Common myeloid progenitor, CD34-positive (primary cell): ENCODE results near the gene TCEAL8. TPM values are rescaled to one million over a fixed set of nuclear protein-coding genes. Genes with fewer than 3 reads are reported as not detected.
A peak's percentile ranks its signal among the peaks of the same experiment; 100 is the strongest.

Experiments used
- CTCF ChIA-PET: fragments of 350-600 bp; sonication (Branson Sonifier 250); formaldehyde crosslinking; loops from one replicate; lab custom pipeline; 2021; ENCODE audit warnings: antibody characterized with exemption; lab: Charles Lee
- POLR2A ChIA-PET: fragments of 350-600 bp; sonication (Branson Sonifier 250); formaldehyde crosslinking; loops from one replicate; lab custom pipeline; 2021; ENCODE audit warnings: antibody characterized with exemption; lab: Charles Lee
- DNase-seq, 3 donors: peaks; one replicate each; pipeline versions ENCODE4 v3.0.0 to v3.0.0-alpha.2; 2013
- H3K27ac ChIP-seq, 2 experiments: 1 replicate in 1 of 2; 2 replicates in 1 of 2; pipeline ENCODE4 v1.7.0; 2013; ENCODE audit warnings: inconsistent platforms in 2 of 2, low read length in 2 of 2, mild to moderate bottlenecking in 2 of 2, low read depth in 1 of 2, moderate library complexity in 1 of 2; ENCODE audit not compliant: severe bottlenecking in 2 of 2, insufficient read depth in 1 of 2, poor library complexity in 1 of 2
- H3K27me3 ChIP-seq, 5 experiments: replicated peaks in 2 of 5; 1 replicate in 3 of 5; 2 replicates in 2 of 5; pipeline versions ENCODE4 v1.6.1 to v1.7.0; 2013; ENCODE audit warnings: low read length in 4 of 5, mild to moderate bottlenecking in 2 of 5, moderate library complexity in 2 of 5, inconsistent platforms in 1 of 5; ENCODE audit not compliant: insufficient read depth in 5 of 5, control insufficient read depth in 4 of 5
- H3K36me3 ChIP-seq, 4 experiments: 1 replicate in 2 of 4; 2 replicates in 2 of 4; pipeline versions ENCODE4 v1.6.1 to v1.7.0; 2013; ENCODE audit warnings: low read length in 3 of 4, control low read depth in 1 of 4, mild to moderate bottlenecking in 1 of 4; ENCODE audit not compliant: control insufficient read depth in 4 of 4, insufficient read depth in 4 of 4
- H3K4me1 ChIP-seq, 4 experiments: 1 replicate in 3 of 4; 2 replicates in 1 of 4; pipeline versions ENCODE4 v1.6.1 to v1.7.1; 2013; ENCODE audit warnings: low read length in 3 of 4, mild to moderate bottlenecking in 3 of 4, control low read depth in 1 of 4, inconsistent platforms in 1 of 4, moderate library complexity in 1 of 4; ENCODE audit not compliant: control insufficient read depth in 4 of 4, insufficient read depth in 4 of 4; ENCODE audit errors: control extremely low read depth in 1 of 4
- H3K4me3 ChIP-seq, 7 experiments: 1 replicate in 4 of 7; 2 replicates in 3 of 7; pipeline versions ENCODE4 v1.5.1 to v1.7.0; 2013; ENCODE audit warnings: mild to moderate bottlenecking in 7 of 7, low read length in 6 of 7, moderate library complexity in 6 of 7, inconsistent platforms in 2 of 7, low read depth in 2 of 7, control low read depth in 1 of 7; ENCODE audit not compliant: insufficient read depth in 4 of 7, control insufficient read depth in 1 of 7; ENCODE audit errors: extremely low read depth in 1 of 7
- H3K9me3 ChIP-seq, 5 experiments: 1 replicate in 4 of 5; 2 replicates in 1 of 5; pipeline versions ENCODE4 v1.6.1 to v1.7.1; 2013; ENCODE audit warnings: low read length in 4 of 5, mild to moderate bottlenecking in 2 of 5, inconsistent platforms in 1 of 5, low read depth in 1 of 5, moderate library complexity in 1 of 5; ENCODE audit not compliant: control insufficient read depth in 4 of 5, insufficient read depth in 2 of 5; ENCODE audit errors: control extremely low read depth in 1 of 5
- WGBS: methylation state at CpG from one replicate; pipeline ENCODE4 v1.1.5; 2013; ENCODE audit not compliant: insufficient coverage; 5-methylcytosine and 5-hydroxymethylcytosine counted together
- polyA plus RNA-seq: library from polyadenylated mRNA; unstranded; fragments of 120-200 nt; gene quantifications from one replicate; pipeline ENCODE4 v1.2.1, GENCODE V29; 2013

The TCEAL8 gene
- 76.7 TPM for polyA plus RNA-seq

DNA sequence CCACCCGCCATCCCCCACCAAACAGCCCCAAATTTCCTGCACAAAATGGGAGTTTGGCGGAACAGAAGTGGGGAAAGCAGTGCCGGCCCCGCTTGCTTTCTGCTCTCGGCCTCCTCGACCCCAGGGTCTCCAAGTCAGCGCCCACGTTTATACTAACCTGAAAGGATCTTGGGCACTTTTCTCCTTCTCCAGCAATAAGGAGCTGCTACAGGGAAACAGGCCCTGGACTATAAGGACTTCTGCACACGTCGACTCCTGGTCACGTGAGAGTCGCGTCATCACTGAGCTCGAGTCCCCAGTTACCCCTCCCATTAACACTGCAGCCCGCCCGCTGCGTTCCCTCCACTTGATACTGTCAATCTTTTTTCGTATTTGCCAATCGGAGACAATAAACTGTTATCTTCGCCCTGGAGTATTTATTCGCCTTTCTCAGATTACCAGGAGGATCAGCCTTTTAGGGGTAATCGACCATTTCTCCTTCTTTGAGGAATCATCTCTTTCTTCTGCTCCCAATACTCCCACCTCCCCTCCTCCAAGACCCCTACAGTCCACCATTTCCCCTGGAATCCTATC, at the start of gene TCEAL8:
TSS of gene TCEAL8 (minus strand) at position 235 of the 573 bp plus-strand sequence. CDS start 1,176 bp downstream, outside the sequence.
- peak; percentile 74 to 85 (median 80) for DNase-seq
- POLR2A ChIA-PET: no interaction called here
- 34% methylated on average over 22 of the region's 22 CpGs for WGBS
- Histone ChIP-seq H3K36me3 (peaks cover 0 to 7% (median 2%) of the 10 kb centered on the region in 4 experiments), H3K27me3 (peaks cover 0 to 17% (median 0%) of the 10 kb centered on the region in 5 experiments), H3K27ac (peak within 1 kb of the TSS; percentile 61 to 86), H3K4me1 (peaks cover 2 to 17% (median 8%) of the 10 kb centered on the region in 4 experiments), H3K9me3 (no peaks in the 10 kb centered on the region), H3K4me3 (peak within 1 kb of the TSS; percentile 58 to 95 (median 77))
- CTCF ChIA-PET: interaction anchor here (0.7 kb wide), 1 partner anchor 121 kb away, joined by 3 read pairs; the partner anchor contains the start of gene BEX3

DNA sequence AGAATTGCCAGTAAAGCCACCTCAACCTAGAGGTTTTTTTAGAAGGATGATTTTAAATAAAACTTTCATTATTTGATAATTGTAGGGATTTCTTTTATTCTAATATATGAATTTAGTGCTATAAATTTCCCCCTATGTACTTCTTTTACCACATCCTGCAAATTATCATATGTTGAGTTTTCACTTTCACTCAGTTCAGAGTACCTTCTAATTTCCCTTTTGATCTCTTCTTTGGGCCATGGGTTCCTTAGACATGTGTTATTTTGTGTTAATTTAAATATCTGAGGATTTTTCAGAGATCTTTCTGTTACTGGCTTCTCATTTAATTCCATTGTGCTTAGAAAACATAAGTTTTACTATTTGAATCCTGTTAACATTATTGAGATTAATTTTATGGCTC, 49.8 kb upstream of the TCEAL8 start:
- ChIA-PET POLR2A (no interaction called here), CTCF (no interaction called here)
- H3K27ac ChIP-seq: no peak overlapping the region
- H3K27me3 ChIP-seq: peaks cover 0 to 4% (median 0%) of the 10 kb centered on the region in 5 experiments
- H3K9me3 ChIP-seq: no peaks in the 10 kb centered on the region
- no peak overlapping the region for H3K4me3 ChIP-seq
- no peaks in the 10 kb centered on the region for H3K4me1 ChIP-seq
- DNase-seq: no peak
- H3K36me3 ChIP-seq: peaks cover 0 to 4% (median under 1%) of the 10 kb centered on the region in 4 experiments

GRCh38 chrX:103293118-103293517, 38.2 kb upstream of the TCEAL8 start:
- H3K27ac ChIP-seq: no peak overlapping the region
- CTCF ChIA-PET: no interaction called here
- POLR2A ChIA-PET: no interaction called here
- no peaks in the 10 kb centered on the region for H3K4me1 ChIP-seq
- H3K27me3 ChIP-seq: no peaks in the 10 kb centered on the region
- DNase-seq: no peak
- H3K9me3 ChIP-seq: peaks cover 0 to 3% (median 0%) of the 10 kb centered on the region in 5 experiments
- no peaks in the 10 kb centered on the region for H3K36me3 ChIP-seq
- 92% methylated on average over 2 of the region's 2 CpGs for WGBS
- no peak overlapping the region for H3K4me3 ChIP-seq

DNA sequence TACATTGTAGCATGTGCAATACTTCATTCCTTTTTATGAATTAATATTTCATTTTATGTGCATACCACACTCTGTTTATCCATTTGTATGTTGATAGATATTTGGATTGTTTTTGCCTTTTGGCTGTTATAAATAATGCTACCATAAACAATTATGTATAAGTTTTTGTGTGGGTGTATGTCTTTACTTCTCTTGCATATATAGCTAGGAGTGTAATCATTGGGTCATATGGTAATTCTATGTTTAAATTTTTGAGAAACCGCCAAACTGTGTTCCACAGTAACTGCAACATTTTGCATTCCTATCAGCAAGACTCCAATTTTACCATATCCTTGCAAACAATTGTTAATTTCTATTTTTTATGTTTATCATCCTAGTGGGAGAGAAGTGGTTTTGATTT, 24.7 kb upstream of the TCEAL8 start:
- ChIA-PET CTCF (no interaction called here), POLR2A (no interaction called here)
- Histone ChIP-seq H3K27ac (no peak overlapping the region), H3K4me3 (no peak overlapping the region), H3K36me3 (no peaks in the 10 kb centered on the region), H3K27me3 (peaks cover 0 to 12% (median 0%) of the 10 kb centered on the region in 5 experiments), H3K9me3 (peaks cover 0 to 1% (median 0%) of the 10 kb centered on the region in 5 experiments), H3K4me1 (peaks cover 0 to 3% (median under 1%) of the 10 kb centered on the region in 4 experiments)
- WGBS: no CpG with 5 or more reads among the region's 1 CpG
- no peak for DNase-seq

- 12% methylated on average over 8 of the region's 17 CpGs for WGBS
- POLR2A ChIA-PET: no interaction called here
- Histone ChIP-seq H3K36me3 (peaks cover 0 to 2% (median 0%) of the 10 kb centered on the region in 4 experiments), H3K4me1 (peaks cover 0 to 3% (median under 1%) of the 10 kb centered on the region in 4 experiments), H3K27ac (no peak within 1 kb of the TSS), H3K27me3 (peaks cover 0 to 12% (median 0%) of the 10 kb centered on the region in 5 experiments), H3K9me3 (peaks cover 0 to 1% (median 0%) of the 10 kb centered on the region in 5 experiments), H3K4me3 (peak within 1 kb of the TSS in 6 of 7 experiments; percentile 13 to 81 (median 63))
- peak; percentile 52 to 81 (median 72) for DNase-seq
- CTCF ChIA-PET: no interaction called here
Observed at GRCh38 chrX:103276581-103277002, 21.6 kb upstream of the TCEAL8 start, which contains the start of gene TCEAL5. TCEAL5 (minus strand) TSS chrX:103276750; CDS start chrX:103274563, 2,187 bp downstream.

GRCh38 chrX:103275947-103276567, 21.1 kb upstream of the TCEAL8 start:
- Histone ChIP-seq H3K27ac (no peak overlapping the region), H3K4me3 (peak overlapping the region in 6 of 7 experiments; percentile 13 to 81 (median 63)), H3K27me3 (peaks cover 0 to 12% (median 0%) of the 10 kb centered on the region in 5 experiments), H3K9me3 (no peaks in the 10 kb centered on the region), H3K4me1 (peaks cover 0 to 3% (median under 1%) of the 10 kb centered on the region in 4 experiments), H3K36me3 (peaks cover 0 to 2% (median 0%) of the 10 kb centered on the region in 4 experiments)
- ChIA-PET CTCF (no interaction called here), POLR2A (no interaction called here)
- DNase-seq: no peak
- 24% methylated on average over 11 of the region's 23 CpGs for WGBS

DNA sequence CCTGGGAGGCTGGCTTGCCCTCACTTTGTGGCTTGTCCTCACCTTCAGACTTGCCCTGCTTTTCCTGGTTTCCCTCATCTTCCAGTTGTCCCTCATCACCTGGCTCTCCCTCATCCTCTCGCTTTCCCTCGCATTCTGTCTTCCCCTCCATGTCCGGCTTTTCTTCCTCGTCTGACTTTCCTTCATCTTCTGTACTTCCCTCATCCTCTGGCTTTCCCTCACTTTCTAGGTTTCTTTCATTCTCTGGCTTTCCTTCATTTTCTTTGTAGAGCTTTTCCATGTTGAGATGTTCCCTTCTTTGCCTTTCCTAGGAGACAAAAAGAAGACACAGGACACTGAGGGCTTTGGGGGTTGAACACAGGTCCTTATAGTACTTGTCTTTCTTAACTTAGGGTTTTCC, 19.3 kb upstream of the TCEAL8 start:
- Histone ChIP-seq H3K4me3 (no peak overlapping the region), H3K27me3 (peaks cover 0 to 12% (median 0%) of the 10 kb centered on the region in 5 experiments), H3K27ac (no peak overlapping the region), H3K36me3 (peaks cover 0 to 2% (median 0%) of the 10 kb centered on the region in 4 experiments), H3K9me3 (no peaks in the 10 kb centered on the region), H3K4me1 (peaks cover 0 to 3% (median under 1%) of the 10 kb centered on the region in 4 experiments)
- ChIA-PET CTCF (no interaction called here), POLR2A (no interaction called here)
- no peak for DNase-seq
- WGBS: 80% methylated on average over 4 of the region's 4 CpGs
